ENCODE data around the gene CNKSR3.

- no peak for TF ChIP-seq POLR2A (IDR thresholded peaks at IDR 0.05; ENCODE audit: low read depth, low read length)
- no peak for TF ChIP-seq POLR2AphosphoS5 (IDR thresholded peaks at IDR 0.05; ENCODE audit: low read depth, low read length)
Observed at GRCh38 chr6:154406869-154407268, 103.6 kb downstream of the CNKSR3 start.
